IMR-90 (cell line): Measurements from ENCODE around the gene PLPP7. TPM values are rescaled to one million over a fixed set of nuclear protein-coding genes. Genes with fewer than 3 reads are reported as not detected.

Source experiments
- ATAC-seq: fragments of 200-7000 bp; cut with Tn5 transposase; 2 replicates; pipeline ENCODE4 v1.9.1; 2020; ENCODE audit warnings: low read depth, mild to moderate bottlenecking, moderate library complexity
- BruUV-seq: library from RNA; stranded (reverse); fragments of 400-500 nt; replicated peaks from 2 replicates; lab custom pipeline; 2021; lab: Mats Ljungman, UMichigan
- CTCF ChIA-PET: fragments of 300-600 bp; formaldehyde crosslinking; extraction: SDS; loops from one replicate; lab custom pipeline; 2021; ENCODE audit warnings: antibody characterized with exemption; lab: Yijun Ruan, JAX
- POLR2A ChIA-PET: fragments of 300-600 bp; sonication (Branson Sonifier 250); formaldehyde crosslinking; loops from one replicate; lab custom pipeline; 2022; ENCODE audit warnings: antibody characterized with exemption; ENCODE audit not compliant: unreplicated experiment; lab: Charles Lee
- DNase-seq: peaks from one replicate; pipeline ENCODE4 v3.0.0; 2013
- H2AFZ ChIP-seq: replicated peaks from 2 replicates; pipeline ENCODE3; 2013; ENCODE audit warnings: low read length, mild to moderate bottlenecking; ENCODE audit not compliant: poor library complexity
- H2AK5ac ChIP-seq: 2 replicates; pipeline ENCODE4 v1.6.1; 2013; ENCODE audit warnings: low read depth, low read length, inconsistent platforms
- H2AK9ac ChIP-seq: replicated peaks from 2 replicates; pipeline ENCODE3; 2013; ENCODE audit warnings: mild to moderate bottlenecking, low read depth, low read length, moderate library complexity; ENCODE audit not compliant: poor library complexity
- H2BK120ac ChIP-seq: 2 replicates; pipeline ENCODE4 v1.6.1; 2013; ENCODE audit warnings: low read depth, low read length, inconsistent platforms
- H2BK15ac ChIP-seq: 3 replicates; pipeline ENCODE4 v1.6.1; 2013; ENCODE audit warnings: low read depth, low read length, inconsistent platforms
- H2BK20ac ChIP-seq: 2 replicates; pipeline ENCODE4 v1.6.1; 2013; ENCODE audit warnings: low read depth, mild to moderate bottlenecking, inconsistent platforms, low read length, moderate library complexity
- H2BK5ac ChIP-seq: 2 replicates; pipeline ENCODE4 v1.6.1; 2013; ENCODE audit warnings: mild to moderate bottlenecking, low read depth, low read length, inconsistent platforms; ENCODE audit not compliant: poor library complexity, severe bottlenecking
- H3K14ac ChIP-seq: replicated peaks from 2 replicates; pipeline ENCODE4 v1.6.1; 2013; ENCODE audit warnings: low read depth, low read length, inconsistent platforms
- H3K18ac ChIP-seq: 2 replicates; pipeline ENCODE4 v1.6.1; 2013; ENCODE audit warnings: low read depth, low read length, control low read depth
- H3K23ac ChIP-seq: 2 replicates; pipeline ENCODE4 v1.6.1; 2013; ENCODE audit warnings: low read depth, low read length, inconsistent platforms
- H3K27ac ChIP-seq: 2 replicates; pipeline ENCODE4 v1.5.1; 2013; ENCODE audit warnings: mild to moderate bottlenecking, control low read depth, low read length; ENCODE audit not compliant: insufficient read depth
- H3K27me3 ChIP-seq: 2 replicates; pipeline ENCODE4 v1.6.1; 2013; ENCODE audit warnings: low read length; ENCODE audit not compliant: control insufficient read depth, insufficient read depth
- H3K36me3 ChIP-seq: 2 replicates; pipeline ENCODE4 v1.6.1; 2013; ENCODE audit warnings: low read length, mixed read lengths; ENCODE audit not compliant: control insufficient read depth, insufficient read depth
- H3K4ac ChIP-seq: 2 replicates; pipeline ENCODE4 v1.6.1; 2013; ENCODE audit warnings: low read depth, low read length, inconsistent platforms
- H3K4me1 ChIP-seq: 2 replicates; pipeline ENCODE4 v1.6.1; 2013; ENCODE audit warnings: low read length, mixed read lengths; ENCODE audit not compliant: control insufficient read depth, insufficient read depth
- H3K4me2 ChIP-seq: 2 replicates; pipeline ENCODE4 v1.6.1; 2013; ENCODE audit warnings: low read depth, mild to moderate bottlenecking, control low read depth, low read length, moderate library complexity
- H3K4me3 ChIP-seq: 2 replicates; pipeline ENCODE4 v1.5.1; 2013; ENCODE audit warnings: low read depth, mild to moderate bottlenecking, control low read depth, low read length, moderate library complexity; ENCODE audit not compliant: insufficient read depth
- H3K56ac ChIP-seq: 2 replicates; pipeline ENCODE4 v1.6.1; 2013; ENCODE audit warnings: low read length, inconsistent platforms; ENCODE audit not compliant: insufficient read depth; ENCODE audit errors: extremely low read depth
- H3K79me1 ChIP-seq, 2 experiments: 2 replicates each; pipeline ENCODE4 v1.6.1; 2013; ENCODE audit warnings: low read length in 2 of 2, inconsistent platforms in 1 of 2, low read depth in 1 of 2
- H3K9ac ChIP-seq: 2 replicates; pipeline ENCODE4 v1.6.1; 2013; ENCODE audit warnings: low read depth, low read length, control low read depth
- H3K9me1 ChIP-seq: 2 replicates; pipeline ENCODE4 v1.6.1; 2013; ENCODE audit warnings: low read length, inconsistent platforms; ENCODE audit not compliant: insufficient read depth
- H3K9me3 ChIP-seq: 2 replicates; pipeline ENCODE4 v1.6.1; 2013; ENCODE audit warnings: low read length; ENCODE audit not compliant: control insufficient read depth, insufficient read depth
- H4K20me1 ChIP-seq: 2 replicates; pipeline ENCODE4 v1.6.1; 2013; ENCODE audit warnings: low read length, inconsistent platforms; ENCODE audit not compliant: insufficient read depth
- H4K5ac ChIP-seq: 2 replicates; pipeline ENCODE4 v1.6.1; 2013; ENCODE audit warnings: mild to moderate bottlenecking, low read depth, low read length, control low read depth
- H4K8ac ChIP-seq, 2 experiments: 2 replicates each; pipeline ENCODE4 v1.6.1; 2013; ENCODE audit warnings: low read depth in 2 of 2, low read length in 2 of 2, control low read depth in 1 of 2, inconsistent platforms in 1 of 2
- H4K91ac ChIP-seq: 2 replicates; pipeline ENCODE4 v1.6.1; 2013; ENCODE audit warnings: low read depth, low read length, inconsistent platforms; ENCODE audit not compliant: insufficient read depth
- BHLHE40 ChIP-seq: fragments of 150-350 bp; IDR thresholded peaks from 2 replicates; pipeline ENCODE4 v1.6.1; 2016; ENCODE audit warnings: mild to moderate bottlenecking, low read depth, low read length
- CTCF ChIP-seq: conservative IDR thresholded peaks from 2 replicates; pipeline ENCODE4 v1.5.1; 2012; ENCODE audit warnings: mild to moderate bottlenecking, low read depth, low read length, improper control_type of control experiment
- MAZ ChIP-seq: IDR thresholded peaks from 2 replicates; pipeline ENCODE4 v1.6.1; 2012; ENCODE audit warnings: low read depth, mild to moderate bottlenecking, low read length, improper control_type of control experiment, moderate library complexity, borderline replicate concordance
- RCOR1 ChIP-seq: IDR thresholded peaks from 2 replicates; pipeline ENCODE4 v1.6.1; 2012; ENCODE audit warnings: mild to moderate bottlenecking, low read length, improper control_type of control experiment; ENCODE audit not compliant: insufficient replicate concordance
- WGBS, 2 experiments: methylation state at CpG; one replicate each; pipeline versions ENCODE4 v1.1.5 to v1.1.7; 2013; ENCODE audit warnings: missing lambda C conversion rate in 2 of 2; ENCODE audit not compliant: insufficient read length in 1 of 2; ENCODE audit errors: extremely low coverage in 2 of 2; 5-methylcytosine and 5-hydroxymethylcytosine counted together
- dilution Hi-C: fragments of 300-500 bp; cut with HindIII; formaldehyde crosslinking; loops from one replicate; pipeline ENCODE4 v1.14.3; 2018; ENCODE audit warnings: low sequenced_read_pairs; ENCODE audit not compliant: unreplicated experiment
- in situ Hi-C: fragments of 300-500 bp; cut with MboI; formaldehyde crosslinking; loops from 3 replicates; pipeline ENCODE4 v1.14.3; 2019; ENCODE audit warnings: low sequenced_read_pairs, inconsistent platforms, mixed read lengths
- intact Hi-C: fragments of 100-400 bp; cut with micrococcal nuclease; formaldehyde crosslinking; loops from 2 replicates; pipeline ENCODE4 v1.10.0; 2022
- polyA plus RNA-seq, 3 experiments: library from polyadenylated mRNA; depleted of rRNA; stranded (reverse); fragments of >200 nt; gene quantifications; 2 replicates each; pipeline ENCODE4 v1.2.3, GENCODE V29; 2012; ENCODE audit warnings: low replicate concordance in 1 of 3
- total RNA-seq: library from RNA; depleted of rRNA; stranded (reverse); fragments of >200 nt; gene quantifications from 2 replicates; pipeline ENCODE4 v1.2.3, GENCODE V29; 2012

PLPP7 gene
- total and polyA plus RNA-seq, 2 of the 4 experiments (the other 2 are of a cell fraction) = 0.54 to 1.2 TPM

- peaks cover 5% of the 10 kb centered on the region; the same call in 1 of the 2 replicates for H3K9me1 ChIP-seq
- H2AFZ ChIP-seq = no peak overlapping the region
- H2BK120ac ChIP-seq = no peak overlapping the region
- H3K14ac ChIP-seq = no peak overlapping the region
- H3K4me1 ChIP-seq = no peaks in the 10 kb centered on the region
- no peak overlapping the region for H2AK5ac ChIP-seq
- TF ChIP-seq BHLHE40 (no peak), CTCF (no peak), RCOR1 (no peak), MAZ (no peak)
- H3K9ac ChIP-seq = no peak overlapping the region
- BruUV-seq = no TSS peak
- no peaks in the 10 kb centered on the region for H4K20me1 ChIP-seq
- CTCF ChIA-PET = no interaction called here
- in situ Hi-C loops (no loop called here), dilution Hi-C loops (no loop called here), intact Hi-C loops (no loop called here)
- H3K56ac ChIP-seq = no peak overlapping the region
- no peak overlapping the region for H4K91ac ChIP-seq
- DNase-seq (no peak), ATAC-seq (no peak)
- H3K36me3 ChIP-seq = no peaks in the 10 kb centered on the region
- H2BK5ac ChIP-seq = no peak overlapping the region
- no peak overlapping the region for H3K4me3 ChIP-seq
- no peak overlapping the region for H3K18ac ChIP-seq
- H4K5ac ChIP-seq = no peak overlapping the region
- H2AK9ac ChIP-seq = no peak overlapping the region
- H3K79me1 ChIP-seq = no peaks in the 10 kb centered on the region
- WGBS, 2 experiments = 73% methylated on average over 9 of the region's 17 CpGs; no CpG with 5 or more reads in 1 of the 2 experiments
- peaks cover 65% of the 10 kb centered on the region for H3K27me3 ChIP-seq
- no peak overlapping the region for H3K4ac ChIP-seq
- POLR2A ChIA-PET = no interaction called here
- no peak overlapping the region for H2BK15ac ChIP-seq
- no peak overlapping the region for H3K4me2 ChIP-seq
- no peak overlapping the region for H2BK20ac ChIP-seq
- H3K23ac ChIP-seq = no peak overlapping the region
- H4K8ac ChIP-seq = no peak overlapping the region
- no peak overlapping the region for H3K27ac ChIP-seq
- no peaks in the 10 kb centered on the region for H3K9me3 ChIP-seq
Measured at GRCh38 chr9:131281119-131281965, 8.2 kb upstream of the PLPP7 start.
